GM12878 (cell line): ENCODE results near the gene TXNRD1. TPM values are rescaled to one million over a fixed set of nuclear protein-coding genes. Genes with fewer than 3 reads are reported as not detected.

Experiments
- ATAC-seq: fragments of 200-7000 bp; cut with Tn5 transposase; 3 replicates; pipeline ENCODE4 v1.9.1; 2020; ENCODE audit warnings: mild to moderate bottlenecking, moderate library complexity
- BruUV-seq: library from RNA; stranded (reverse); fragments of 400-500 nt; replicated peaks from 2 replicates; lab custom pipeline; 2021; lab: Mats Ljungman, UMichigan
- CTCF ChIA-PET: fragments of 300-600 bp; sonication (Branson Sonifier 250); formaldehyde crosslinking; extraction: SDS; loops from one replicate; lab custom pipeline; 2021; ENCODE audit warnings: inconsistent platforms; lab: Yijun Ruan, JAX
- POLR2A ChIA-PET: fragments of 350-600 bp; formaldehyde crosslinking; extraction: SDS; loops from one replicate; lab custom pipeline; 2021; ENCODE audit warnings: inconsistent platforms; lab: Charles Lee
- RAD21 ChIA-PET: fragments of 300-600 bp; sonication (Branson Sonifier 250); formaldehyde crosslinking; loops from one replicate; lab custom pipeline; 2023; ENCODE audit warnings: antibody characterized with exemption; ENCODE audit not compliant: unreplicated experiment; lab: Charles Lee
- SMC1A ChIA-PET: fragments of 300-600 bp; sonication (Branson Sonifier 250); formaldehyde crosslinking; loops from one replicate; lab custom pipeline; 2023; ENCODE audit not compliant: unreplicated experiment, uncharacterized antibody; lab: Charles Lee
- DNase-seq: peaks from one replicate; pipeline ENCODE4 v3.0.0-alpha.2; 2011; ENCODE audit warnings: low read depth, low spot score
- FAIRE-seq: peaks from 3 replicates; lab custom pipeline; 2011; peaks lifted over from hg19 to GRCh38; lab: Jason Lieb, UNC
- H2AFZ ChIP-seq: 2 replicates; pipeline ENCODE4 v1.6.0; 2011; ENCODE audit warnings: low read depth, low read length, control low read depth; ENCODE audit not compliant: control insufficient read depth
- H3K27ac ChIP-seq: 2 replicates; pipeline ENCODE4 v1.5.1; 2011; ENCODE audit warnings: control low read depth; ENCODE audit not compliant: control insufficient read depth, insufficient read depth
- H3K27me3 ChIP-seq, 2 experiments: replicated peaks in 1 of 2; 2 replicates each; pipeline versions ENCODE4 v1.6.0 to v1.6.1; 2011; ENCODE audit warnings: low read length in 1 of 2; ENCODE audit not compliant: control insufficient read depth in 2 of 2, insufficient read depth in 2 of 2
- H3K36me3 ChIP-seq, 2 experiments: 2 replicates each; pipeline ENCODE4 v1.5.1; 2011; ENCODE audit warnings: low read length in 1 of 2; ENCODE audit not compliant: control insufficient read depth in 2 of 2, insufficient read depth in 2 of 2
- H3K4me1 ChIP-seq: 2 replicates; pipeline ENCODE4 v1.6.1; 2011; ENCODE audit warnings: mild to moderate bottlenecking, low read length, moderate library complexity, mixed read lengths; ENCODE audit not compliant: control insufficient read depth, insufficient read depth
- H3K4me2 ChIP-seq: 2 replicates; pipeline ENCODE4 v1.6.0; 2011; ENCODE audit warnings: control low read depth; ENCODE audit not compliant: control insufficient read depth, insufficient read depth
- H3K4me3 ChIP-seq: fragments of 200-600 bp; sonication (generic); 2 replicates; pipeline ENCODE4 v1.5.1; 2016
- H3K79me2 ChIP-seq: 2 replicates; pipeline ENCODE4 v1.6.0; 2011; ENCODE audit warnings: low read length; ENCODE audit not compliant: control insufficient read depth, insufficient read depth
- H3K9ac ChIP-seq: 2 replicates; pipeline ENCODE4 v1.8.0; 2011; ENCODE audit warnings: low read length, control low read depth, mixed read lengths; ENCODE audit not compliant: control insufficient read depth, insufficient read depth
- H3K9me3 ChIP-seq: replicated peaks from 3 replicates; pipeline ENCODE4 v1.5.1; 2011; ENCODE audit warnings: mild to moderate bottlenecking, low read length; ENCODE audit not compliant: control insufficient read depth, insufficient read depth
- H4K20me1 ChIP-seq: 2 replicates; pipeline ENCODE4 v1.6.0; 2011; ENCODE audit not compliant: control insufficient read depth, insufficient read depth
- ATF2 ChIP-seq: IDR thresholded peaks from 2 replicates; pipeline ENCODE4 v1.6.1; 2012; ENCODE audit warnings: low read length, inconsistent platforms
- CBX5 ChIP-seq: sonication (generic); IDR thresholded peaks from 2 replicates; pipeline ENCODE4 v1.6.1; 2016; ENCODE audit warnings: low read depth, moderate library complexity, mild to moderate bottlenecking, inconsistent platforms
- EP300 ChIP-seq, 2 experiments: fragments of 150-350 bp in 1 of 2; IDR thresholded peaks; 2 replicates each; pipeline ENCODE4 v1.6.1; 2011 to 2012; ENCODE audit warnings: low read depth in 2 of 2, low read length in 2 of 2, borderline replicate concordance in 1 of 2, improper control_type of control experiment in 1 of 2, inconsistent platforms in 1 of 2; ENCODE audit not compliant: control insufficient read depth in 1 of 2
- JUNB ChIP-seq: IDR thresholded peaks from 2 replicates; pipeline ENCODE4 v1.6.1; 2016; ENCODE audit warnings: antibody characterized with exemption, mild to moderate bottlenecking
- NFIC ChIP-seq: IDR thresholded peaks from 2 replicates; pipeline ENCODE4 v1.6.1; 2012; ENCODE audit warnings: low read depth, mild to moderate bottlenecking, inconsistent platforms, low read length, moderate library complexity
- PML ChIP-seq: IDR thresholded peaks from 2 replicates; pipeline ENCODE4 v1.6.1; 2012; ENCODE audit warnings: low read length, inconsistent platforms
- POLR2AphosphoS2 ChIP-seq: IDR thresholded peaks from 2 replicates; pipeline ENCODE4 v1.6.1; 2011; ENCODE audit warnings: low read depth, mild to moderate bottlenecking, low read length, improper control_type of control experiment, moderate library complexity
- POU2F2 ChIP-seq: IDR thresholded peaks from 3 replicates; pipeline ENCODE4 v1.6.1; 2011; ENCODE audit warnings: low read depth, mild to moderate bottlenecking, low read length, borderline replicate concordance
- PRDM15 ChIP-seq: fragments of 450-650 bp; formaldehyde crosslinking; IDR thresholded peaks from 2 replicates; pipeline ENCODE4 v1.4.0; 2020; ENCODE audit warnings: mild to moderate bottlenecking, moderate library complexity
- SUPT20H ChIP-seq: IDR thresholded peaks from 2 replicates; pipeline ENCODE4 v1.6.1; 2011; ENCODE audit warnings: low read depth, mild to moderate bottlenecking, low read length, moderate library complexity, borderline replicate concordance; ENCODE audit not compliant: control insufficient read depth
- TBL1XR1 ChIP-seq: IDR thresholded peaks from 2 replicates; pipeline ENCODE4 v1.6.1; 2012; ENCODE audit warnings: low read depth, low read length, improper control_type of control experiment
- WGBS: methylation state at CpG from one replicate; pipeline ENCODE4 v1.1.6; 2016; ENCODE audit warnings: low lambda C conversion rate; ENCODE audit not compliant: insufficient replicate concordance, insufficient coverage; ENCODE audit errors: missing lambda C conversion rate; 5-methylcytosine and 5-hydroxymethylcytosine counted together
- in situ Hi-C: fragments of 300-500 bp; cut with MboI; formaldehyde crosslinking; loops from 9 replicates; pipeline ENCODE4 v1.14.3; 2018; ENCODE audit warnings: mixed read lengths
- intact Hi-C: fragments of 100-400 bp; cut with micrococcal nuclease; formaldehyde crosslinking; loops from one replicate; pipeline ENCODE4 v1.14.2; 2022; ENCODE audit not compliant: unreplicated experiment
- polyA plus RNA-seq, 11 experiments: library from polyadenylated mRNA; depleted of rRNA in 4 of 11; unstranded in 6 of 11; stranded (reverse) in 5 of 11; fragments of >200 nt; fragmentation: Nextera tagmentation in 4 of 11; fragmentation: Illumina TruSeq in 1 of 11; extraction: Ambion mirVana in 4 of 11; extraction: Trizol in 1 of 11; gene quantifications; 1 replicate in 1 of 11; 2 replicates in 10 of 11; pipeline versions ENCODE4 v1.2.1 to v1.2.3, GENCODE V29; 2011 to 2016; ENCODE audit warnings: inconsistent platforms in 2 of 11, missing spikeins in 2 of 11, low read depth in 1 of 11
- total RNA-seq, 4 experiments: library from RNA; depleted of rRNA in 3 of 4; stranded (reverse); fragments of >200 nt in 3 of 4; fragmentation: Illumina TruSeq in 1 of 4; extraction: Trizol in 1 of 4; gene quantifications; 2 replicates each; pipeline versions ENCODE4 v1.2.1 to v1.2.3, GENCODE V29; 2013 to 2021

Gene TXNRD1
- total and polyA plus RNA-seq, 10 of the 15 experiments (the other 5 are each of a cell fraction or from before 2014, with no cell fraction given): 52.6 to 84.6 (median 67.8) TPM

- in situ Hi-C loops: no loop called here
- CTCF ChIA-PET: no interaction called here
- no TSS peak for BruUV-seq
Measured at GRCh38 chr12:104171785-104172569, 43.6 kb upstream of the TXNRD1 start.

GRCh38 chr12:104172570-104172947 lies 43.0 kb upstream of the TXNRD1 start:
- ChIA-PET RAD21 (no interaction called here), SMC1A (no interaction called here), CTCF (no interaction called here), POLR2A (no interaction called here)
- H2AFZ ChIP-seq: no peak overlapping the region
- DNase-seq (no peak), FAIRE-seq (no peak), ATAC-seq (no peak)
- H3K4me1 ChIP-seq: no peaks in the 10 kb centered on the region
- no peaks in the 10 kb centered on the region for H4K20me1 ChIP-seq
- H3K4me3 ChIP-seq: no peak overlapping the region
- WGBS: 36% methylated on average over 6 of the region's 6 CpGs
- no peaks in the 10 kb centered on the region for H3K36me3 ChIP-seq
- no peaks in the 10 kb centered on the region for H3K27me3 ChIP-seq
- no peak overlapping the region for H3K27ac ChIP-seq
- H3K4me2 ChIP-seq: no peak overlapping the region
- TF ChIP-seq POU2F2 (no peak), PRDM15 (no peak), SUPT20H (no peak), POLR2AphosphoS2 (no peak), JUNB (no peak), NFIC (no peak), EP300 (IDR thresholded peaks at IDR 0.05; ENCODE audit: borderline replicate concordance in 1 of 2, control insufficient read depth in 1 of 2, low read depth in 2 of 2, low read length in 2 of 2) (no peak), TBL1XR1 (no peak)
- no peaks in the 10 kb centered on the region for H3K79me2 ChIP-seq
- intact Hi-C loops (no loop called here), in situ Hi-C loops (no loop called here)
- H3K9ac ChIP-seq: no peak overlapping the region
- BruUV-seq: no TSS peak
- no peaks in the 10 kb centered on the region for H3K9me3 ChIP-seq

More at GRCh38 chr12:104171785-104172569, 43.6 kb upstream of the TXNRD1 start:
- Histone ChIP-seq H3K9me3 (no peaks in the 10 kb centered on the region), H3K27ac (no peak overlapping the region), H3K4me3 (no peak overlapping the region), H3K79me2 (no peaks in the 10 kb centered on the region), H3K4me2 (no peak overlapping the region), H3K9ac (no peak overlapping the region), H4K20me1 (no peaks in the 10 kb centered on the region), H3K27me3 (no peaks in the 10 kb centered on the region), H2AFZ (no peak overlapping the region), H3K4me1 (no peaks in the 10 kb centered on the region), H3K36me3 (no peaks in the 10 kb centered on the region)
- no peak for DNase-seq
- WGBS: 64% methylated on average over 25 of the region's 28 CpGs
- ChIA-PET RAD21 (no interaction called here), SMC1A (no interaction called here), POLR2A (no interaction called here)
- no peak for FAIRE-seq
- no peak for ATAC-seq
- intact Hi-C loops: no loop called here
- TF ChIP-seq PML (no peak), CBX5 (no peak), ATF2 (no peak)
